Measurements from ENCODE around the gene PRMT3. TPM values are rescaled to one million over a fixed set of nuclear protein-coding genes. Genes with fewer than 3 reads are reported as not detected.
"Not testable (repeated sequence)": the region's sequence is repeated elsewhere in the genome, so short reads cannot be mapped to it uniquely, and the experiment has no call there.

The PRMT3 gene
- total RNA-seq, 2 experiments from 2014 or later: 47.2 to 49.9 TPM

GRCh38 chr11:20555783-20556182, 168.3 kb downstream of the PRMT3 start:
- no peak overlapping the region for H3K4me3 Mint-ChIP-seq
- no peak overlapping the region for H3K27ac Mint-ChIP-seq
- H3K4me1 Mint-ChIP-seq: no peaks in the 10 kb centered on the region
- H3K9me3 Mint-ChIP-seq: peaks cover 6% of the 10 kb centered on the region
- H3K27me3 Mint-ChIP-seq: peaks cover 6% of the 10 kb centered on the region
- no peak for DNase-seq
- no peaks in the 10 kb centered on the region for H3K36me3 Mint-ChIP-seq

- not testable (repeated sequence) for H3K4me1 Mint-ChIP-seq, H3K9me3 Mint-ChIP-seq, DNase-seq, H3K36me3 Mint-ChIP-seq, H3K27me3 Mint-ChIP-seq, H3K4me3 Mint-ChIP-seq, H3K27ac Mint-ChIP-seq
These were observed 168.9 kb downstream of the PRMT3 start for GRCh38 chr11:20556396-20556795.

DNA sequence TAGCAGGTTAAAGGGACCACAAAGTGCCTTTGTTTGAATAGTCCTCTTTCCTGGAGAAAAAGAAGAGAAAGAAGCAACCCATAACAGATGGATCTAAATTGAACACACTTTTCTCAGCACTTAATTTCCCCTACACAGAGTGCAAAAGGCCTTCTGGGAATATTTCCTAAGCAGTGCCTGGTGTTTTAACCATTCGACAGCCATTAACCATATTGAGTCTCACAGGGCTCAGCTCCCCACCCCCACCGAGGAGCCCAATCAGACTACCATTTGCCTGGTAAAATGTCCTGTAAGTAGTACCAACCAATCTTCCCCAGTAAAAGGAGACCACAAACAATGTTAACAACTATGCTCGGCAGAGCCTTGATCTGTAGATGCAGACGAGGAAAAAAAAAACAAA, 171.2 kb downstream of the PRMT3 start:
- Mint-ChIP-seq H3K36me3 (no peaks in the 10 kb centered on the region), H3K4me1 (no peaks in the 10 kb centered on the region), H3K4me3 (no peak overlapping the region), H3K9me3 (peaks cover 6% of the 10 kb centered on the region), H3K27me3 (peaks cover 6% of the 10 kb centered on the region), H3K27ac (no peak overlapping the region)
- DNase-seq: no peak

Other genes with a start within 250 kb of the PRMT3 start
- not detected for gene DBX1, start 227.2 kb upstream of the PRMT3 start, total RNA-seq
- gene HTATIP2, start 24.0 kb upstream of the PRMT3 start, total RNA-seq: 10 to 100 TPM; 44.3 to 45.7 TPM
- not detected for gene SLC6A5, start 211.9 kb downstream of the PRMT3 start, total RNA-seq